GM12865 (cell line): ENCODE data around the gene STX18.

Source experiments
- DNase-seq: peaks from one replicate; pipeline ENCODE4 v3.0.0; 2010; ENCODE audit warnings: low read depth
- H3K4me3 ChIP-seq: 2 replicates; pipeline ENCODE4 v1.5.1; 2011; ENCODE audit warnings: mild to moderate bottlenecking, low read depth, low read length, control low read depth
- CTCF ChIP-seq: IDR thresholded peaks from 2 replicates; pipeline ENCODE4 v1.5.1; 2011; ENCODE audit warnings: low read length, control low read depth, low read depth, inconsistent platforms; ENCODE audit not compliant: insufficient read depth; ENCODE audit errors: missing control alignments

The STX18 gene

DNA sequence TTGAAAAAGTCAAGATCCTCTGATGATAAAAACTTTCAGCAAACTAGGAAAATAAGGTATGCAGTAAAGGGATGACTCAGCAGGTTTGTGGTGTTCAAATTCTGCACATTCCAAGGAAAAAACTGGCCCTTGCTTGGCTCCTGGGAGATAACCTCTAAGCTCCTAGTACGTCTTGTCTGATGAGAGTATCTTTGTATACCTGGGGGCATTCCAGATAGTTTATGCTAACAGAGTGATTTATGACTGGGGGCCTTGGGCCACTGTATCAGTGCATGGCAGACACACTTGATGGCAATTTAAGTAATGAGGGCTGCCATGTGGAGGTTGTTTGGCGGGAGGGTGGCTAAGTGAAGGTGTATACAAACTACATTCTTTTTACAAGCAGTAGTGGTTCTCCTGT, 98.0 kb downstream of the STX18 start:
- no peak for TF ChIP-seq CTCF
- H3K4me3 ChIP-seq, result no peak overlapping the region
- no peak for DNase-seq

DNA sequence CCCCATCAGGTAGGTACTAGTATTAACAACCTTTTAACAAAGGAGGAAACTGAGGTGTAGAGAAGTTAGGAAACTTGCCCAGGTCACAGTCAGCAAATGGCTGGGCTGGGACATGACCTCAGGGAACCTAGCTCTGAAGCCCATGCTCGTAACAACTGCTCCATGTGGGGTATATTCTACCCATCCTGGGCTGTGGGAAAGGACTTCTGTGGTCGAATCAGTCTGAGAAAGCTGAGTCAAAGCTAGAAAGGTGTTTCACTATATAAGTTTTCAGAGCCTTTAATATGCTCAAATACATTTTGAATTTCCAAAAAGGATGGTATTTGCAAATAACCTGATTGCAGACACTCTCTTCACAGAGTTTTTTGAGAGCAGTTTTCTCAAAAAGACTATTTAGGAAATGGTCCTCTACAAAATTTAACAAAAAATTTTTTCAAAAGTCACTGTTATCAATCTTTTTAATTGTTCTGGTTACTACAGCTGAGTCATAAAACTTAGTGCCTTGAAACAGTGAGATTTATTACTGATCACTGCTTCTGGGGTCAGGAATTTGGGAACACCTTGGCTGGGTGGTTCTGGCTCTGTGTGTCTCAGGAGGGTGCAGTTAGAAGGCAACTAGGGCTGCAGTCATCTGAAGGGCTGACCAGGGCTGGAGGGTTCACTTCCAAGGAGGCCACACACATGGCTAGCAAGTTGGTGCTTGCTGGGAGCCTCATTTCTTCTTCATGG, 101.4 kb downstream of the STX18 start:
- peak; percentile 65 for DNase-seq
- no peak for TF ChIP-seq CTCF
- H3K4me3 ChIP-seq, result no peak overlapping the region

- DNase-seq, result no peak
- no peak for TF ChIP-seq CTCF
- no peak overlapping the region for H3K4me3 ChIP-seq
Observed at GRCh38 chr4:4439782-4440181, 102.1 kb downstream of the STX18 start.

DNA sequence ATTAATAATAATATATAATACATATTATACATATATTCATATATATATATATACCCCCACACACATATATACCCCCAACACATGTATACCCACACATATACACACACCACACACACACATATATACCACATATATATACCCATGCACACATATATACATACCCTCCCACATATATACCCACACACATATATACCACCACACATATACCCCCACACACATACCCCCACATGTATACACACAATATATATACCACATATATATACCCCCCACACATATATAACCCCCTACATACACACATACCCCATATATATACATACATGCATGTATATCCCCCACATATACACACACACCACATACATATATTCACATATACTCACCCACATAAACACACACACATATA, 103.0 kb downstream of the STX18 start:
- no peak for DNase-seq
- no peak overlapping the region for H3K4me3 ChIP-seq
- TF ChIP-seq CTCF, result no peak

DNA sequence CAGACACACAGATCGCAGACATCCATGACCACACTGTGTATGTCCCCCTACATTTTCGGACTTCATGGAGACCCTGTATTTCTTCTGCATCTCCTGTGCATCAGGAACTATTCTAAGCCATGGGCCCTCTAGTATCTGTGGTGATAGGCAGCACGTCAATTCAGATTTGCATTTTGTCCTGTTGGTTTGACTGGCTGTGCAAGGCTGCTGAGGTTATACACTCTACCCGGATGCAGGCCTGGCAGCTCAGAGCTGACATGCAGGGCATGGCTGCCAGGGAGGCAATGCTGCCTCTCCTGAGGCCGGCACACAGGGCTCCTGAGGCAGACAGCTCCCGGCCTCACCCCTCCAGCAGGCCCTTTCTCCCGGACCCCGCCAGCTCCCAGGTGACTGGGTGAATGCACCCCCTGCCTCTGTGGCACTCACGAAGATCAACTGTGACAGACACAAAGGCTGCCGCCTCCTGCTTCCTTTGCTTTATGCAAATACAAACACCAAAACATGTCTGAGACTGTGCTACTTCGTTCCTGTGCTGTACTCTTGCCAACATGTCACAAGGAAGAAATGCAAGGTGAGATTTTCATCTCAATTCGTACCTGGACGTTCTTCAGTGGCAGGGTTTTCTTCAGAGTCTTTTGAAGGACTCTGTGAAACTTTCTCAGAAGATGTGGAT, 103.9 kb downstream of the STX18 start:
- no peak for TF ChIP-seq CTCF
- no peak overlapping the region for H3K4me3 ChIP-seq
- no peak for DNase-seq

DNA sequence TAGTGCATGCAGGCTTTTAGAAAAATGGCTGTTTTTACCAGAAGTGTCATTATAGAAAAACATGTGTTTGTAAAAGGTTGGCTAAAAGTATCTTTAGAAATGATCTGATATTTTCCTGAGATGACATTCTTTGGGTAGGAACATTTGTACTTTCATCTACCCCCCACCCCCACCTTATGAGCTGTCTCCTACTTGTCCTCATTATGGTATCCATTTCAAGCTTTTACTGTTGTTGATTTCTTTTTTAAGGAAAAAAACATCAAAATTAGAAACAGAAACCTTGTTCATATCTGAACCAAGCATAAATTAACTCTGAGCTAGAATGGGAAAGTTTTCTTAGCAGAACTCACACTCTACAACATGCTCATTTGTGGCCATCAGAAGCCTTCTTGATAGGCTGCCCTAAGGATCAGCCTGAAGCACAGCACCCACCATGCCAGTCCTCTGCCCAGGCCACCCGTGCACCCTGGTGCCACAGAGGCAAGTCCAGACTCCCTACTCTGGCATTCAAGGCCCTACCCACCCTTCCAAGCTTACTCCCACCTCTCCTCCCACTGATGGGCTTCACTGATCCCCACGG, 105.5 kb downstream of the STX18 start:
- no peak for TF ChIP-seq CTCF
- no peak for DNase-seq
- no peak overlapping the region for H3K4me3 ChIP-seq

DNA sequence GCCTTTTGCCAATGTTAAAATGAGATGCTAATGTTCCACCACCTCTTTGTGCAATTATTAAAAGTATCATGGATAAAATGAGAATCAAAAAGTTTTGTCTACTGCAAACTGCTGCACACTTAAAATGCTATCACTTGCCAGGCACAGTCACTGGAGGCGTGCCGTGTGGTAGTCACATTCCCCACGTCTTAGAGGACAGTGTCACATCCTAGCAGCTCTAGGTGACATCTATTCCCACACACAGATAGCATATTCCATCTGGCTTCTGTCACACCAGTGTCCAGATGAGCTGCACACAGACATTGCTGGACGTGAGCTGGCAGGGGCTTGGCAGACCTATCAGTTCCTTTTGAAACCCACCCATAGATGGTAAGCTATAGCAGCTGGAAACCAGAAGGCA, 107.9 kb downstream of the STX18 start:
- no peak for TF ChIP-seq CTCF
- H3K4me3 ChIP-seq, result no peak overlapping the region
- DNase-seq, result no peak
